GM12873 (cell line): ENCODE data around the gene ACAP3.

Source experiments
- CTCF ChIP-seq: IDR thresholded peaks from 2 replicates; pipeline ENCODE4 v1.5.1; 2012; ENCODE audit warnings: low read depth, mild to moderate bottlenecking, moderate library complexity, low read length, control low read depth; ENCODE audit not compliant: insufficient read depth; ENCODE audit errors: missing control alignments

Gene ACAP3

DNA sequence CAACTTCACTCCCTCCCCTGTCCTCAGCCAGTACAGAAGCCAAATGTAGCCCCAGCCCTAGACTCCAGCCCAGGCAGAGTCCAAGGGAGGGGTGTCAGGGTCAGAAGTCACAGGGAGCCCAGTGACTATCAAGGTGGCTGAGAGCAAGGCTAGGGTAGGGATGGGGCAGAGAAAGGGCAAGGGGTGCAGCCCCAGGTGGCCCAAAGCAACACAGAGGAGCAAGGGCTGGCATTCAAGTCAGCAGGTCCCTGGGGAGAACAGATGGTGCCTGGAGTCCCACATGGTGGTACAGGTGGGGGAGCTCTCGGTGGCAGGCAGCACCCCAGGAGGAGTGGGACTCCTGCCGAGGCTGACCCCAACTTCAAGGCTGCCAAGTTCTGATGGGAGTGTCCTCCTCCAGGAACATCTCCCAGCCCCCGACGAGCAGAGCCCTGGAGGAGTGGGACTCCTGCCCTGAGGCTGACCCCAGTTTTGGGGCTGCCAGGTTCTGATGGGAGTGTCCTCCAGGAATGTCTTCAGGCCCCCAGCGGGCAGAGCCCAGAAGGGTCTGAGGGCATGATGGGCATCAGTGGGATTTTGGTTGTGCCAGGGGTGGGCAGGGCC, 45.2 kb upstream of the ACAP3 start:
- no peak for TF ChIP-seq CTCF

- no peak for TF ChIP-seq CTCF
These were observed 44.0 kb upstream of the ACAP3 start for GRCh38 chr1:1351511-1352427.

DNA sequence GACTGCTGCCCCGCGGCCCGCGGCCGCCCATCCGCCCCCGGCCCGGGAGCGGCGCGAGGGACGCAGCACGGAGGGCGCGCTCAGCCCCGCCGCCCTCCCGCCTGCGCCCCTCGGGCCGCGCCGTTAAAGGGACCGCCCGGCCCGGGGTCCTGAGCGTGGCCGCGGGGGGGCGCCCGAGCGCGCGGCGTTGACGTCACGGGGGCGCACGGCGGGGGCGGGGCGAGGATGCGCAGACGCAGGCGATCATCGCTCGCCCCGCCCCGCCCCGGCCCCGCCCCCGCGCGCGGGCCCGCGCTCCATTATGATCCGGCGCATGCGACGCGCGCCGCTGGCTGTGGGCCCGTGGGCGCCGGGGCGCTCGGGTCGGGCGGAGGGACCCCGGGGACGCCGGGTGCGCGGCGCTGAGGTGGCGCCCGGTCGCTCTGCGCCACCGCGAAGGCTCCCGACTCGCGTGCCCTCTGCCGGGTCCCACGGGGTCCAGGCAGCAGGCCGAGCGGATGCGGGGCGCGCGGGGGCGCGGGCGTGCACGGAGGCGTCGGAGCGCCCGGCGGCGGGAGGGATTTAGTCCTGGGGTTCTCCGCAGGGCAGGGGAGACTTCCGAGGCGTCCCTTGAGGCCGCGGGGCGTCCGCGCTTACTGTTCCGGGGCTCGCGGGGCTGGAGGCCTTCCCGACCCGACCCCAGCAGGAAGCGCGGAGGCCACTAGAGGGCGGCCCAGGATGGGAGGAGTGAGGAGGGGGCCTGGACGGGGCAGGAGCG, 41.7 kb upstream of the ACAP3 start, which contains the start of gene DVL1:
Gene DVL1, minus strand, starts transcription at position 163 of the 757 bp plus-strand sequence. CDS start 353 bp downstream, outside the sequence.
- TF ChIP-seq CTCF: peak; percentile 49

DNA sequence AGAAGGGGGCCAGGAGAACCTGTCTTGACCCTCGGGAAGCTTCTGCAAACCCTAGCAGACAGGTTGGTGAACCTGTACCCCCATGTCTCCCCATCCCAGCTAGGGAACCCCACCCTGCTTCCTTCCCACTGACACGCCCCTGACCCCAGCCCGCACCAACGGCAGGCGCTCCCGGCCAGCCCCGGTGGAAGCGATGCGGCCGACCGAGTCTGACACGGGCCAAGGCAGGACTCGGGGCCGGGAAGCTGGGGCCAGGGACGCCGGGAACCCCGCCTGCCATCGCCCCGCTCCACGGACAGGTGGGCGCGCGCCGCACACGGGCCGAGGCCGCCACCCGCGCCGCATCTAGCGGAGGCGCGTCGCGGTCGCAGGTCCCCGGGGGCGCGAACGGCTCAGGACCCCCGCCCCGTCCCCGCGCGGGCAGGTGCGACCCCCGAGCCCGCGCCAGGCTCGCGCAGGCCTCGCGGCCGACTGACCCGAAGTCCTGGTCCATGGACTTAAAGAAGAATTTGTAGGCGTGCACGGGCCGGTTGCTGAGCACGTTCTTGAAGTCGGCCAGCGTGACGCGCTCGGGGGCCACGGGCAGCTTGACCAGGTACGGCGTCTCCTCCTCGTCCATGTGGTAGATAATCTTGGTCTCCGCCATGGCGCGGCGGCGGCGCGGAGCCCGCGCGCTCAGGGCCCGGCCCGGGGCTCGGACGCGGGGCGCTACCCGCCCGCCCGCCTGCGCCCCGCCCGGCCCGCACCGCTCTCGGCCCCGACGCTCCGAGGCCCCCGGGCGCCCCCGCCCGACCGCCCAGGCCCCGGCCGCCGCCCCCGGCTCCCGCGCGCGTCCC, 40.9 kb upstream of the ACAP3 start:
- TF ChIP-seq CTCF: no peak

GRCh38 chr1:1347663-1348419, 40.1 kb upstream of the ACAP3 start:
- TF ChIP-seq CTCF: no peak

DNA sequence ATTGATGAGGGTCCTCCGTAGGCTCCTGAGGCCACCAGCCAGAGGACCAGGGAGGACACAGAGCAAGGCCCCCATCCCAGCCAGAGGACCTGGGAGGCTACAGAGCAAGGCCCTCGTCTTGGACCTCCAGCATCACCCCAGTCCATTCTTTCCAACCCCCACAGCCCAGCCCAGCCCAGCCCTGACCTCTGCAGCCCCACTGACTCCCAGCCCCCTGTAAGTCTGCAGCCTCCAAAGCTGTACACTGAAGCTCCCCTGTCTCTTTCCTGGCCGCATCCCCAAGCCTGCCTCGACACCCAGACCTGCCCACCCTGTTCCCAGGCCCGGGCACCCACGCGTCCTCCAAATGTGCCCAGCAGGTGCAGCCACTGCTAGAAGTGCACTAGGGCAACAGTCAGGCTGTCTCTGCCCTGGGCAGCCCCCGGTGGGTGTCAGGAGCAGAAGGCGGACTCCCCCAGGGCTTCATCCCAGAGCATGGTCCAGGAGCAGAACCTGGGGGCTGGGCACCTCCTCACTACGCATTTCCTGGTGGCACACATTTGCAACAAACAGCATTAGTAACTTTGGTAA, 39.4 kb upstream of the ACAP3 start:
- no peak for TF ChIP-seq CTCF
